Measurements from ENCODE around the gene KDM6A. TPM values are rescaled to one million over a fixed set of nuclear protein-coding genes. Genes with fewer than 3 reads are reported as not detected.
"Not testable (repeated sequence)": the region's sequence is repeated elsewhere in the genome, so short reads cannot be mapped to it uniquely, and the experiment has no call there.

The KDM6A gene
- polyA plus RNA-seq, 1 donor from 2014 or later, result 13.2 TPM

DNA sequence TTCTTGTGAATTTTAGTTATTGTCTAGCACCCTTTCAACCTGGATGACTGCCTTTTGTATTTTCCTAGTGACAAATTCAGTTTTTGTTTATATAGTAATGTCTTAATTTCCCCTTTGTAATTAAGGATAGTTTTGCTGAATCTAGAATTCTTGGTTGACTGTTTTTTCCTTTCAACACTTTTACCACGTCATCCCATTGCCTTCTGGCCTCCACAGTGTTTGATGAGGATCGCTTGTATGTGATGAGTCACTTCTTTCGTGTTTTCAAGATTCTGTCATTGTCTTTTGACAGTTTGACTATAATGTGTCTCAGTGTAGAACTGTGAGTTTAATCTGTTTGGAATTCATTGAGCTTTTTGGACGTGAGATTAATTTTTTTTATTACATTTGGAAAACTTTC is 30.1 kb downstream of the KDM6A start:
- Mint-ChIP-seq H3K27me3 (no peaks in the 10 kb centered on the region), H3K4me1 (peaks cover 65 to 71% (median 67%) of the 10 kb centered on the region in 3 donors), H3K4me3 (peak overlapping the region in 1 of 4 donors; percentile 71), H3K27ac (peak overlapping the region in 2 of 3 donors; percentile 3 to 81), H3K9me3 (peaks cover 0 to 4% (median 0%) of the 10 kb centered on the region in 3 donors), H3K36me3 (no peaks in the 10 kb centered on the region)

GRCh38 chrX:44903830-44904530 is 31.0 kb downstream of the KDM6A start:
- Mint-ChIP-seq H3K4me1 (peaks cover 65 to 72% (median 68%) of the 10 kb centered on the region in 3 donors), H3K9me3 (peaks cover 0 to 4% (median 0%) of the 10 kb centered on the region in 3 donors), H3K27me3 (no peaks in the 10 kb centered on the region), H3K36me3 (no peaks in the 10 kb centered on the region), H3K27ac (peak overlapping the region; percentile 1 to 54 (median 38)), H3K4me3 (peak overlapping the region; percentile 36 to 85 (median 70))

GRCh38 chrX:44904542-44905115 is 31.6 kb downstream of the KDM6A start:
- Mint-ChIP-seq H3K9me3 (peaks cover 0 to 4% (median 0%) of the 10 kb centered on the region in 3 donors), H3K4me3 (peak overlapping the region; percentile 36 to 85 (median 70)), H3K27me3 (no peaks in the 10 kb centered on the region), H3K27ac (peak overlapping the region; percentile 13 to 69 (median 21)), H3K36me3 (no peaks in the 10 kb centered on the region), H3K4me1 (peaks cover 62 to 72% (median 66%) of the 10 kb centered on the region in 3 donors)

GRCh38 chrX:44906041-44906440 is 33.1 kb downstream of the KDM6A start:
- Mint-ChIP-seq H3K36me3 (no peaks in the 10 kb centered on the region), H3K27ac (peak overlapping the region; percentile 51 to 91 (median 69)), H3K4me1 (peaks cover 55 to 68% (median 60%) of the 10 kb centered on the region in 3 donors), H3K9me3 (peaks cover 0 to 4% (median 0%) of the 10 kb centered on the region in 3 donors), H3K27me3 (no peaks in the 10 kb centered on the region), H3K4me3 (peak overlapping the region; percentile 55 to 92 (median 88))

- Mint-ChIP-seq H3K36me3 (no peaks in the 10 kb centered on the region), H3K4me1 (peaks cover 52 to 65% (median 57%) of the 10 kb centered on the region in 3 donors), H3K4me3 (peak overlapping the region; percentile 76 to 92 (median 86)), H3K27ac (peak overlapping the region; percentile 51 to 91 (median 91)), H3K27me3 (no peaks in the 10 kb centered on the region), H3K9me3 (peaks cover 0 to 4% (median 0%) of the 10 kb centered on the region in 3 donors)
Measured at GRCh38 chrX:44906542-44906941, 33.6 kb downstream of the KDM6A start.

DNA sequence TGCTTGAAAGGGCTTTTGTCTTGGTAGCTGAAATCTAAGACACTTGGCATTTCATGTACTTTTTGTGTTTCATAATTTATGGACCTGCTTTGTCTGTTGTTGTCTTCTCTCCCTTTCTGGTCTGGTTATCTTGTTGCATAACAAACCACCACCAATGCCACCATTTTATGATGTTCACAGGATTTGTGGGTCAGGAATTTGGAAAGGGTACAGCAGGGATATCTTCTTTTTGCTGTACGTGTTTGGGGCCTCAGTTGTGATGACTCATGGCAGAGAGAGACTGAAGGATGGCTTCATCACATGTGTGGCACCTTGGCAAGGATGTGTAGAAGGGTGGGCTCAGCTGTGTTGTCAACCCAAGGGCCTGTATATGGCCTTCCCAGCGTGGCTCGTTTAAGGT is 35.2 kb downstream of the KDM6A start:
- H3K27ac Mint-ChIP-seq, result peak overlapping the region; percentile 90 to 92 (median 91)
- peaks cover 0 to 1% (median 0%) of the 10 kb centered on the region in 3 donors for H3K9me3 Mint-ChIP-seq
- H3K36me3 Mint-ChIP-seq, result no peaks in the 10 kb centered on the region
- H3K27me3 Mint-ChIP-seq, result no peaks in the 10 kb centered on the region
- peak overlapping the region in 1 of 4 donors; percentile 81 for H3K4me3 Mint-ChIP-seq
- H3K4me1 Mint-ChIP-seq, result peaks cover 51 to 67% (median 58%) of the 10 kb centered on the region in 3 donors

DNA sequence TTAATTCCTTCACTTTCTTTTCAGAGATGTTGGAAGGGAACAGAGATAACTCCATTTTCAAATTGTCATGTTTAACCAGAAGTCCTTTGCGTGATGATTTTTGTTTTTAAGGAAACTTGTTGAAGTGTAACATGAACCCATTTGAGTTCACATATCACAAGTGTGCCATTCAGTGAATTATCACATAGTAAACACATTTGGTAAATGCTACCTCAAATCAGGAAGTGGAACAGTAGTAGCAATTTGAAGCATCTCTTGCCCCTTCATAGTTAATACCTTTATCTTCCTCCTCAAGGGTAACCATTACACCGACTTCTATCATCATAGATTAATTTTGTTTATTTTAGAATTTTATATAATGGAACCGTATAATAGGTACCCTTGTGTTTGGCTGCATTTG is 35.8 kb downstream of the KDM6A start:
- H3K4me3 Mint-ChIP-seq, result peak overlapping the region in 3 of 4 donors; percentile 4 to 81 (median 59)
- no peaks in the 10 kb centered on the region for H3K27me3 Mint-ChIP-seq
- H3K27ac Mint-ChIP-seq, result peak overlapping the region; percentile 90 to 92 (median 91)
- peaks cover 49 to 65% (median 55%) of the 10 kb centered on the region in 3 donors for H3K4me1 Mint-ChIP-seq
- H3K36me3 Mint-ChIP-seq, result no peaks in the 10 kb centered on the region
- H3K9me3 Mint-ChIP-seq, result no peaks in the 10 kb centered on the region

DNA sequence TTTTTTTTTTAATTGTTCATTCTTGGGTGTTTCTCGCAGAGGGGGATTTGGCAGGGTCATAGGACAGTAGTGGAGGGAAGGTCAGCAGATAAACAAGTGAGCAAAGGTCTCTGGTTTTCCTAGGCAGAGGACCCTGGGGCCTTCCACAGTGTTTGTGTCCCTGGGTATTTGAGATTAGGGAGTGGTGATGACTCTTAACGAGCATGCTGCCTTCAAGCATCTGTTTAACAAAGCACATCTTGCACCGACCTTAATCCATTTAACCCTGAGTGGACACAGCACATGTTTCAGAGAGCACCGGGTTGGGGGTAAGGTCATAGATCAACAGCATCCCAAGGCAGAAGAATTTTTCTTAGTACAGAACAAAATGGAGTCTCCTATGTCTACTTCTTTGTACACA is 37.5 kb downstream of the KDM6A start:
- Mint-ChIP-seq H3K4me3 (peak overlapping the region in 1 of 4 donors; percentile 67), H3K27ac (peak overlapping the region in 1 of 3 donors; percentile 19), H3K4me1 (peaks cover 42 to 66% (median 54%) of the 10 kb centered on the region in 3 donors)
- not testable (repeated sequence) for H3K36me3 Mint-ChIP-seq, H3K9me3 Mint-ChIP-seq, H3K27me3 Mint-ChIP-seq

DNA sequence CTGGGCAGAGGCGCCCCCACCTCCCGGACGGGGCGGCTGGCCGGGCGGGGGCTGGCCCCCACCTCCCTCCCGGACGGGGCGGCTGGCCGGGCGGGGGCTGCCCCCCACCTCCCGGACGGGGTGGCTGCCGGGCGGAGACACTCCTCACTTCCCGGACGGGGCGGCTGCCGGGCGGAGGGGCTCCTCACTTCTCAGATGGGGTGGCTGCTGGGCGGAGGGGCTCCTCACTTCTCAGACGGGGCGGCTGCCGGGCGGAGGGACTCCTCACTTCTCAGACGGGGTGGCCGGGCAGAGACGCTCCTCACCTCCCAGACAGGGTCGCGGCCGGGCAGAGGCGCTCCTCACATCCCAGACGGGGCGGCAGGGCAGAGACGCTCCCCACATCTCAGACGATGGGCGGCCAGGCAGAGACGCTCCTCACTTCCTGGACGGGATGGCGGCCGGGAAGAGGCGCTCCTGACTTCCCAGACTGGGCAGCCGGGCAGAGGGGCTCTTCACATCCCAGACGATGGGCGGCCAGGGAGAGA is 38.1 kb downstream of the KDM6A start:
- not testable (repeated sequence) for H3K27ac Mint-ChIP-seq, H3K4me3 Mint-ChIP-seq, H3K9me3 Mint-ChIP-seq, H3K27me3 Mint-ChIP-seq, H3K36me3 Mint-ChIP-seq
- H3K4me1 Mint-ChIP-seq, result peaks cover 41 to 66% (median 53%) of the 10 kb centered on the region in 3 donors

DNA sequence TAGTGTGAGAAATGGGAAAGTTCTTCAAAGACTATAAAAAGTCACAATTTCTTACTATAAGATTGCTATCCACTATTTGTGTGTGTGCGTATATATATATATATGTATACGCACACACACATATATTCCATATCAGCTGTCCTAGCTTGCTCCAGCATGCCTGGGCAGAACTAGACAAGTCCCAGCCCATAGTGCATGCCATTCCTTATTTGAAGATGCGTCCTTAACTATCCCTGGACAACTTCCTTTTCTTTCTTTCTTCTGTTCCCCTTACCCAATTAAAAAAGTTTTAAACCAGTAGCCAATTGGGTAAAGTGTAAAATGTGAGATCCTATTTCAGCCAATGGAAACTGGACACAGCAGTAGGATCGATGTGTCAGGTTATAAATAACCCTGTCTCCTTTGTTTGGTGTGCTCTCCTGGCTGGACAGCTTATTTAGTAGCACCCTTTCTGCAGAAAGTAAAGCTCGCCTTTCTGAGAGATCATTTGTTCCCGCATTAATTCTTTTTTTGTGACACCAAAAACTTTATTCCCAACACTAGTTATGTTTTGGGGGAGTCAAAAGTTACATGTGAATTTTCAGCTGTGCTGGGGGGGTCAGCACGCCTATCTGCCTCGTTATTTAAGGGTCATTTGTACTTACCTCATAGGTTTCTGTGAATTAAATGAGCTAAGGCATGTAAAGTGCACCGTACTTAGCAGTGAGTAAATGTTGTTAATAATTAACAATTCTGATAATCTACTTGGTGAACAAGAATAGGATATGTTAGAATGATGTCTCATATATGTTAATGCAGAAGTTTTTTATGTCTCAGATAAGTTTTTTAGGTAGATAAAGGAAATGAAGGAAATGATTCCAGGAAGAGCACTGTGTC is 40.9 kb downstream of the KDM6A start:
- H3K4me1 Mint-ChIP-seq, result peaks cover 39 to 58% (median 47%) of the 10 kb centered on the region in 3 donors
- no peaks in the 10 kb centered on the region for H3K36me3 Mint-ChIP-seq
- H3K9me3 Mint-ChIP-seq, result no peaks in the 10 kb centered on the region
- H3K4me3 Mint-ChIP-seq, result peak overlapping the region in 1 of 4 donors; percentile 3
- no peaks in the 10 kb centered on the region for H3K27me3 Mint-ChIP-seq
- H3K27ac Mint-ChIP-seq, result peak overlapping the region in 1 of 3 donors; percentile 28

GRCh38 chrX:44914532-44915198 is 41.7 kb downstream of the KDM6A start:
- no peaks in the 10 kb centered on the region for H3K9me3 Mint-ChIP-seq
- no peaks in the 10 kb centered on the region for H3K36me3 Mint-ChIP-seq
- H3K4me3 Mint-ChIP-seq, result peak overlapping the region in 1 of 4 donors; percentile 3
- H3K4me1 Mint-ChIP-seq, result peaks cover 39 to 56% (median 47%) of the 10 kb centered on the region in 3 donors
- peak overlapping the region in 1 of 3 donors; percentile 28 for H3K27ac Mint-ChIP-seq
- H3K27me3 Mint-ChIP-seq, result no peaks in the 10 kb centered on the region

GRCh38 chrX:44915361-44915868 is 42.4 kb downstream of the KDM6A start:
- H3K36me3 Mint-ChIP-seq, result no peaks in the 10 kb centered on the region
- peaks cover 0 to 3% (median 0%) of the 10 kb centered on the region in 3 donors for H3K9me3 Mint-ChIP-seq
- H3K4me1 Mint-ChIP-seq, result peaks cover 42 to 60% (median 52%) of the 10 kb centered on the region in 3 donors
- no peaks in the 10 kb centered on the region for H3K27me3 Mint-ChIP-seq
- H3K27ac Mint-ChIP-seq, result no peak overlapping the region
- H3K4me3 Mint-ChIP-seq, result peak overlapping the region in 1 of 4 donors; percentile 19

- peaks cover 0 to 3% (median 0%) of the 10 kb centered on the region in 3 donors for H3K9me3 Mint-ChIP-seq
- peak overlapping the region in 1 of 4 donors; percentile 65 for H3K4me3 Mint-ChIP-seq
- peak overlapping the region in 2 of 3 donors; percentile 18 to 50 for H3K27ac Mint-ChIP-seq
- H3K4me1 Mint-ChIP-seq, result peaks cover 54 to 66% (median 65%) of the 10 kb centered on the region in 3 donors
- H3K27me3 Mint-ChIP-seq, result no peaks in the 10 kb centered on the region
- no peaks in the 10 kb centered on the region for H3K36me3 Mint-ChIP-seq
Measured at GRCh38 chrX:44918722-44919121, 45.7 kb downstream of the KDM6A start.

GRCh38 chrX:44922980-44923379 is 50.0 kb downstream of the KDM6A start:
- Mint-ChIP-seq H3K36me3 (no peaks in the 10 kb centered on the region), H3K27ac (peak overlapping the region in 1 of 3 donors; percentile 2), H3K4me3 (peak overlapping the region in 2 of 4 donors; percentile 11 to 44), H3K4me1 (peaks cover 53 to 63% (median 62%) of the 10 kb centered on the region in 3 donors), H3K27me3 (no peaks in the 10 kb centered on the region), H3K9me3 (peaks cover 0 to 3% (median 0%) of the 10 kb centered on the region in 3 donors)

Data from IgD-negative memory B cell (primary cell).